Peyer's patch (tissue), 4 donors: Measurements from ENCODE around the gene INHBE.

Experiments used
- POLR2A ChIP-seq, 2 donors: fragments of 450-650 bp; IDR thresholded peaks; one replicate each; pipeline ENCODE4 v1.5.1; 2017; ENCODE audit warnings: antibody characterized with exemption in 2 of 2, mild to moderate bottlenecking in 2 of 2, moderate library complexity in 2 of 2
- TF ChIP-seq, protein P1 (sequence below), 6 experiments: fragments of 450-650 bp in 4 of 6; fragments of 200-600 bp in 2 of 6; sonication (generic) in 1 of 6; IDR thresholded peaks; one replicate each; pipeline ENCODE4 v1.5.1; 2017 to 2019; ENCODE audit warnings: antibody characterized with exemption in 6 of 6, mild to moderate bottlenecking in 3 of 6, moderate library complexity in 1 of 6

DNA sequence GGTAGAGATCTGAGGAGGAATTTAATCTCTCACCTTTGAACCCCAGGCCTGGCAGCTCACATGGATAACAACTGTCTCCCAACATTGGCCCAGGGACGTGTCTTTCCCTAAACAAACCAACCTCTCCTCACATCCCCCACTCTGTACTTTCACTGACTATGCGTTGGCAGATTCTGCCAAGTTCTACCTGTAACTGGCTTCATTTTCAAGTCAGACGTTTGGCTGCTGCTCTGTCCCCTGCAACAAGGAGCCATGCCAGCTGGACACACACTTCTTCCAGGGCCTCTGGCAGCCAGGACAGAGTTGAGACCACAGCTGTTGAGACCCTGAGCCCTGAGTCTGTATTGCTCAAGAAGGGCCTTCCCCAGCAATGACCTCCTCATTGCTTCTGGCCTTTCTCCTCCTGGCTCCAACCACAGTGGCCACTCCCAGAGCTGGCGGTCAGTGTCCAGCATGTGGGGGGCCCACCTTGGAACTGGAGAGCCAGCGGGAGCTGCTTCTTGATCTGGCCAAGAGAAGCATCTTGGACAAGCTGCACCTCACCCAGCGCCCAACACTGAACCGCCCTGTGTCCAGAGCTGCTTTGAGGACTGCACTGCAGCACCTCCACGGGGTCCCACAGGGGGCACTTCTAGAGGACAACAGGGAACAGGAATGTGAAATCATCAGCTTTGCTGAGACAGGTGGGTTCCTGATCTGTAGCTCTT lies 20.4 kb upstream of the INHBE start, which contains the start of gene INHBC:
- TF ChIP-seq, protein P1, sequence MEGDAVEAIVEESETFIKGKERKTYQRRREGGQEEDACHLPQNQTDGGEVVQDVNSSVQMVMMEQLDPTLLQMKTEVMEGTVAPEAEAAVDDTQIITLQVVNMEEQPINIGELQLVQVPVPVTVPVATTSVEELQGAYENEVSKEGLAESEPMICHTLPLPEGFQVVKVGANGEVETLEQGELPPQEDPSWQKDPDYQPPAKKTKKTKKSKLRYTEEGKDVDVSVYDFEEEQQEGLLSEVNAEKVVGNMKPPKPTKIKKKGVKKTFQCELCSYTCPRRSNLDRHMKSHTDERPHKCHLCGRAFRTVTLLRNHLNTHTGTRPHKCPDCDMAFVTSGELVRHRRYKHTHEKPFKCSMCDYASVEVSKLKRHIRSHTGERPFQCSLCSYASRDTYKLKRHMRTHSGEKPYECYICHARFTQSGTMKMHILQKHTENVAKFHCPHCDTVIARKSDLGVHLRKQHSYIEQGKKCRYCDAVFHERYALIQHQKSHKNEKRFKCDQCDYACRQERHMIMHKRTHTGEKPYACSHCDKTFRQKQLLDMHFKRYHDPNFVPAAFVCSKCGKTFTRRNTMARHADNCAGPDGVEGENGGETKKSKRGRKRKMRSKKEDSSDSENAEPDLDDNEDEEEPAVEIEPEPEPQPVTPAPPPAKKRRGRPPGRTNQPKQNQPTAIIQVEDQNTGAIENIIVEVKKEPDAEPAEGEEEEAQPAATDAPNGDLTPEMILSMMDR (IDR thresholded peaks at IDR 0.05): no peak
- TF ChIP-seq POLR2A (IDR thresholded peaks at IDR 0.05): no peak
